ENCODE data around the gene ACO2.

The ACO2 gene

GRCh38 chr22:41479671-41480396 is 10.9 kb downstream of the ACO2 start:
- H3K4me3 ChIP-seq (ENCODE audit: low read depth, low read length): no peak overlapping the region
- TF ChIP-seq, protein P1, sequence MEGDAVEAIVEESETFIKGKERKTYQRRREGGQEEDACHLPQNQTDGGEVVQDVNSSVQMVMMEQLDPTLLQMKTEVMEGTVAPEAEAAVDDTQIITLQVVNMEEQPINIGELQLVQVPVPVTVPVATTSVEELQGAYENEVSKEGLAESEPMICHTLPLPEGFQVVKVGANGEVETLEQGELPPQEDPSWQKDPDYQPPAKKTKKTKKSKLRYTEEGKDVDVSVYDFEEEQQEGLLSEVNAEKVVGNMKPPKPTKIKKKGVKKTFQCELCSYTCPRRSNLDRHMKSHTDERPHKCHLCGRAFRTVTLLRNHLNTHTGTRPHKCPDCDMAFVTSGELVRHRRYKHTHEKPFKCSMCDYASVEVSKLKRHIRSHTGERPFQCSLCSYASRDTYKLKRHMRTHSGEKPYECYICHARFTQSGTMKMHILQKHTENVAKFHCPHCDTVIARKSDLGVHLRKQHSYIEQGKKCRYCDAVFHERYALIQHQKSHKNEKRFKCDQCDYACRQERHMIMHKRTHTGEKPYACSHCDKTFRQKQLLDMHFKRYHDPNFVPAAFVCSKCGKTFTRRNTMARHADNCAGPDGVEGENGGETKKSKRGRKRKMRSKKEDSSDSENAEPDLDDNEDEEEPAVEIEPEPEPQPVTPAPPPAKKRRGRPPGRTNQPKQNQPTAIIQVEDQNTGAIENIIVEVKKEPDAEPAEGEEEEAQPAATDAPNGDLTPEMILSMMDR (IDR thresholded peaks at IDR 0.05; ENCODE audit: borderline replicate concordance, insufficient read depth, low read depth, low read length): no peak

GRCh38 chr22:41480397-41480735 is 11.4 kb downstream of the ACO2 start:
- TF ChIP-seq, protein P1 (IDR thresholded peaks at IDR 0.05; ENCODE audit: borderline replicate concordance, insufficient read depth, low read depth, low read length): no peak
- H3K4me3 ChIP-seq (ENCODE audit: low read depth, low read length): no peak overlapping the region

DNA sequence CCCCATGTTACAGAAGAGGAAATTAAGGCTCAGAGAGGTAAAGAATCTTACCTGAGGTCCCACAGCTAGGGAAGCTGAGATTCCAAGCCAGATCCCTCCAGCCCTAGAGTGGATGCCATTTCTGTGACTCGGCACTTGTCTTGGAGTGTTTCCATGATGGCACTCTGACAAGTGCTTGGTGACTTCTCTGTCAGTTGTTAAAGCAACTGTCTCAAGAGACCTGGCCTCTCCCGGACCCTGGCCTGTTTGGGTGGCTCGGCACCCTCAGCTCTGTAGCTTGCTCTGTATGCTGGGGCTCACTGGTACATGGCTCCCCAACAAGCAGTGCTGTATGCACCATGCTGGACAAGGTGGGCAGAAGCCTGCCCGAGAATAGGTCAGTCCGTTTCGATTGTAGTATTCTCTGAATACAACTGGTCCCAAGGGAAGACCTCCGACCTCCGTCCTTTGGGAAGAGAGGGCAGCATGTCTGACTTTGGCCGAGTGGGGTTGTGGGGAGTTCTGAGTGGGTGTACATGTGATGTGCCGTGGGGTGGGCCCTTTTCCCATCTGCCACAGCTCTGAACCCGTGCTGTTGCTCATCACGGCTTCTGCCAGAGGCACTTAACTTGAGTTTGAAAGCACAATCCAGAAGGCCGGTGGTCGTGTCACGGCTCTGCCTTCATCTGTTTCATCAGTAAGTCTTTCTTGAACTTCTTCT is 12.4 kb downstream of the ACO2 start:
- TF ChIP-seq, protein P1 (IDR thresholded peaks at IDR 0.05; ENCODE audit: borderline replicate concordance, insufficient read depth, low read depth, low read length): no peak
- no peak overlapping the region for H3K4me3 ChIP-seq (ENCODE audit: low read depth, low read length)

GRCh38 chr22:41481925-41482318 is 13.0 kb downstream of the ACO2 start:
- H3K4me3 ChIP-seq (ENCODE audit: low read depth, low read length): no peak overlapping the region
- TF ChIP-seq, protein P1 (IDR thresholded peaks at IDR 0.05; ENCODE audit: borderline replicate concordance, insufficient read depth, low read depth, low read length): no peak

DNA sequence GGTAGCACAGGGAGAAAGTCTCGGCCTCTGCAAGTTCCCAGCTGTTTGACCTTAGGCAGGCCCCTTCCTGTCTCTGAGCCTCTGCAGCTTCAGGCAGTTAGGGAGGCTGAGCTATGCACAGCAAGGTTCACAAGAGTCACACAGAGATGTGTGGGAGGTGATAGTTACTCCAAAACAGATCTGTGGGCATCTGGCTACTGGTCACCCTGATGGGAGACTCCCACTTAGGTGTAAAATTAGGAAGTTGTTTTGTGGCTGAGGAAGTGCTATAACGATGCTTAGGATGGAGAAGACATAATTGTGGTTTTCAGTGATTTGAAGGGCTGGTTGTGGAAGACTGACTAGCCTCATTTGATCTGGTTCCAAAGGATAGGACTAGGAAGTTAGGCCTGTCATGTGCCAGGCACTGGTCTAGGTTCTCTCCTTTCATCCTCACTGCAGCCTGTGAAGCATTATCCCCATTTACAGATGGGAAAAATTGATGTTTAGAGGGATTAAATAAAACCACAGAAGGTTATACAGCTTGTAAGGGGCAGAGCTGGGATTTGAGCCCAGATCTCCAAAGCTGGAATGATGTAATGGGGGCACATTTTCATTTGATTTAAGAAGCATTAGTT is 13.5 kb downstream of the ACO2 start:
- TF ChIP-seq, protein P1 (IDR thresholded peaks at IDR 0.05; ENCODE audit: borderline replicate concordance, insufficient read depth, low read depth, low read length): no peak
- no peak overlapping the region for H3K4me3 ChIP-seq (ENCODE audit: low read depth, low read length)

DNA sequence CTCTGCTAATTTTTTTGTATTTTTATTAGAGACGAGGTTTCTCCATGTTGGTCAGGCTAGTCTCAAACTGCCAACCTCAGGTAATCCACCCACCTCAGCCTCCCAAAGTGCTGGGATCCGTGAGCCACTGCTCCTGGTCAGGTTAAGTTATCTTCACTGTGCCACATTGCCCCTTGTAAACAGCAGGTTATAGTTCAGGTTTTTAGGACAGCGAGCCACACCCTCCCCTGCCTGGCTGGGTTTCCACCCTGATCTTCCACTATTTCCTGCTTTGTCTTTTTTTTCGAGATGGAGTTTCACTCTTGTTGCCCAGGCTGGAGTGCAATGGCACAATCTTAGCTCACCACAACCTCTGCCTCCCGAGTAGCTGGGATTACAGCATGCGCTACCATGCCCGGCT is 16.1 kb downstream of the ACO2 start:
- TF ChIP-seq, protein P1 (IDR thresholded peaks at IDR 0.05; ENCODE audit: borderline replicate concordance, insufficient read depth, low read depth, low read length): no peak
- H3K4me3 ChIP-seq (ENCODE audit: low read depth, low read length): no peak overlapping the region

Data from GM12875 (cell line).